Ovary (tissue), 9 donors: ENCODE measurements around the gene MYDGF. TPM values are rescaled to one million over a fixed set of nuclear protein-coding genes. Genes with fewer than 3 reads are reported as not detected.

Source experiments
- DNase-seq, 5 donors: peaks; one replicate each; pipeline ENCODE4 v3.0.0-alpha.2; 2019 to 2020
- H3K27ac ChIP-seq, 2 donors: fragments of 200-600 bp; one replicate each; pipeline versions ENCODE4 v1.5.1 to v1.8.0; 2019 to 2022
- H3K27me3 ChIP-seq: fragments of 200-600 bp; one replicate; pipeline ENCODE4 v1.8.0; 2022
- H3K36me3 ChIP-seq: fragments of 200-600 bp; sonication (generic); one replicate; pipeline ENCODE4 v1.5.1; 2019
- H3K4me1 ChIP-seq: one replicate; pipeline ENCODE4 v1.8.1; 2013; ENCODE audit warnings: mild to moderate bottlenecking, moderate library complexity; ENCODE audit not compliant: insufficient read depth
- H3K4me3 ChIP-seq: fragments of 200-600 bp; sonication (generic); one replicate; pipeline ENCODE4 v1.5.1; 2017
- H3K9me3 ChIP-seq, 2 donors: fragments of 200-600 bp in 1 of 2; sonication (generic) in 1 of 2; one replicate each; pipeline versions ENCODE4 v1.5.1 to v1.8.1; 2013 to 2019; ENCODE audit warnings: mild to moderate bottlenecking in 1 of 2, moderate library complexity in 1 of 2
- EP300 ChIP-seq: sonication (generic); formaldehyde crosslinking; IDR thresholded peaks from one replicate; pipeline ENCODE4 v1.6.1; 2017; ENCODE audit warnings: antibody characterized with exemption
- POLR2A ChIP-seq: fragments of 450-650 bp; IDR thresholded peaks from one replicate; pipeline ENCODE4 v1.6.1; 2017; ENCODE audit warnings: antibody characterized with exemption, mild to moderate bottlenecking, moderate library complexity
- WGBS, 3 donors: extraction: QIAGEN DNeasy Blood & Tissue Kit in 1 of 3; methylation state at CpG; one replicate each; pipeline versions ENCODE4 v1.1.5 to v1.1.7; 2013 to 2017; 5-methylcytosine and 5-hydroxymethylcytosine counted together
- intact Hi-C, 4 donors: fragments of 100-400 bp; cut with DNase I; formaldehyde crosslinking; loops; one replicate each; pipeline versions ENCODE4 v1.11.0 to v1.15.1; 2022 to 2023
- polyA plus RNA-seq, 2 donors: library from polyadenylated mRNA; stranded (reverse); fragments of 200-250 nt in 1 of 2; fragments of 350-450 nt in 1 of 2; fragmentation: Illumina TruSeq in 1 of 2; extraction: RNeasy Lipid Tissue Mini Kit (QIAGEN cat#74804) in 1 of 2; gene quantifications; one replicate each; pipeline ENCODE4 v1.2.3, GENCODE V29; 2013 to 2014
- total RNA-seq, 7 donors: library from RNA; depleted of rRNA in 2 of 7; stranded (reverse); fragments of >200 nt in 2 of 7; fragmentation: NEBNext Ultra II Directional in 3 of 7; extraction: Animal tissue kit (Norgen Biotek cat#: 25700) in 3 of 7; gene quantifications; one replicate each; pipeline versions ENCODE4 v1.1.0 to v1.2.4, GENCODE V29; 2016 to 2023
- TF ChIP-seq, protein P1 (sequence below), 3 donors: fragments of 450-650 bp in 2 of 3; fragments of 200-600 bp in 1 of 3; IDR thresholded peaks; one replicate each; pipeline versions ENCODE4 v1.5.1 to v1.8.0; 2016 to 2022; ENCODE audit warnings: antibody characterized with exemption in 3 of 3, mild to moderate bottlenecking in 1 of 3
- donor health status: DM: no; HTN: no; CAD: no; lungs with moderate emphysema.
- donor health status: DM: no; HTN: no; CAD: no.
- donor health status: Bipolar disorder and iron deficiency.
- donor health status: DM: yes; HTN: yes; CAD: no.
- donor health status: DM: no; HTN: no; CAD: no.
- donor health status: DM: yes; HTN: yes; CAD: no.

Gene MYDGF
- total and polyA plus RNA-seq, 9 donors = 28.6 to 85.4 (median 59.4) TPM

DNA sequence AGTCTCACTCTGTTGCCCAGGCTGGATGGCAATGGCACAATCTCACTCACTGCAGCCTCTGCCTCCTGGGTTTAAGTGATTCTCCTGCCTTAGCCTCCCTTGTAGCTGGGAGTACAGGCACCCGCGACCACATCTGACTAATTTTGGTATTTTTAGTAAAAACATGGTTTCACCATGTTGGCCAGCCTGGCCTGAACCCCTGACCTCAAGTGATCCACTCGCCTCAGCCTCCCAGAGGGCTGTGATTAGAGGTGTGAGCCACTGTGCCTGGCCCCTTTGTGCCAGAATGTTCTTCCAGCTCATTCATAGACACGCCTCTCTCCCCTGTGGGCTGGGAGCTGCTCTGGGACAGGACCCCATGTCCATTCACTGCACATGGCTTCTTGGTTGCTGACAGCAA lies 9.1 kb downstream of the MYDGF start:
- Histone ChIP-seq H3K27ac (no peak overlapping the region), H3K9me3 (peaks cover 0 to 7% of the 10 kb centered on the region in 2 donors), H3K36me3 (peaks cover 2% of the 10 kb centered on the region), H3K4me1 (no peaks in the 10 kb centered on the region), H3K27me3 (no peaks in the 10 kb centered on the region), H3K4me3 (no peak overlapping the region)
- no peak for TF ChIP-seq POLR2A
- TF ChIP-seq, protein P1, sequence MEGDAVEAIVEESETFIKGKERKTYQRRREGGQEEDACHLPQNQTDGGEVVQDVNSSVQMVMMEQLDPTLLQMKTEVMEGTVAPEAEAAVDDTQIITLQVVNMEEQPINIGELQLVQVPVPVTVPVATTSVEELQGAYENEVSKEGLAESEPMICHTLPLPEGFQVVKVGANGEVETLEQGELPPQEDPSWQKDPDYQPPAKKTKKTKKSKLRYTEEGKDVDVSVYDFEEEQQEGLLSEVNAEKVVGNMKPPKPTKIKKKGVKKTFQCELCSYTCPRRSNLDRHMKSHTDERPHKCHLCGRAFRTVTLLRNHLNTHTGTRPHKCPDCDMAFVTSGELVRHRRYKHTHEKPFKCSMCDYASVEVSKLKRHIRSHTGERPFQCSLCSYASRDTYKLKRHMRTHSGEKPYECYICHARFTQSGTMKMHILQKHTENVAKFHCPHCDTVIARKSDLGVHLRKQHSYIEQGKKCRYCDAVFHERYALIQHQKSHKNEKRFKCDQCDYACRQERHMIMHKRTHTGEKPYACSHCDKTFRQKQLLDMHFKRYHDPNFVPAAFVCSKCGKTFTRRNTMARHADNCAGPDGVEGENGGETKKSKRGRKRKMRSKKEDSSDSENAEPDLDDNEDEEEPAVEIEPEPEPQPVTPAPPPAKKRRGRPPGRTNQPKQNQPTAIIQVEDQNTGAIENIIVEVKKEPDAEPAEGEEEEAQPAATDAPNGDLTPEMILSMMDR (IDR thresholded peaks at IDR 0.05) = no peak
- TF ChIP-seq EP300 = no peak
- 83 to 94% (median 94%) methylated on average over 4 of the region's 4 CpGs for WGBS, 3 donors
- DNase-seq = no peak
- intact Hi-C loops = no loop called here

DNA sequence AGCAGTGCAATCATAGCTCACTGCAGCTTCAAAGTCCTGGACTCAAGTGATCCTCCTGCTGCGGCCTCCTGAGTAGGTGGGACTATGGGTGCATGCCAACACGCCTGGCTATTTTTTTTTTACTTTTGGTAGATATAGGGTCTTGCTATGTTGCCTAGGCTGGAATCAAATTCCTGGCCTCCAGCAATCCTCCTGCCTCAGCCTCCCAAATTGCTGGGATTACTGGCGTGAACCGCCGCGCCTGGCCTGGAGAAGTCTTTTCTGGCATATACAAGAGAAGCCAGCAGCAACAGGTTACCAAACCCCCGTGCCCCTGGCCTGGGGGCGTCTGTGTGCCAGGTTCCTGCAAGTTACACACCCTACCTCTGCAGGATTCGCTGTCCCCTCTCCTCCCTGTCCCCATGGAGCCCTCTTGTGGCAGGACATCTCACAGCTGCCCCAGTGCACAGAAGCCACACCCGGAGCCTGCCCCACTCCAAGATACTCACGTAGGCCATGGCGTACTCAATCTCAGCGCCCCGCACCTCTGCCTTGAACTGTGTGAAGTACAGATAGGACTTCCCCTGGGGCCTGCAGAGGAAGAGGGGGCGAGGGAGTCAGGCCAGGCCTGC lies 9.9 kb downstream of the MYDGF start:
- no peaks in the 10 kb centered on the region for H3K4me1 ChIP-seq
- peaks cover 2% of the 10 kb centered on the region for H3K36me3 ChIP-seq
- intact Hi-C loops = no loop called here
- WGBS, 3 donors = 91 to 93% (median 93%) methylated on average over 15 of the region's 15 CpGs
- TF ChIP-seq POLR2A (no peak), EP300 (no peak)
- TF ChIP-seq, protein P1 (IDR thresholded peaks at IDR 0.05) = no peak
- peaks cover 0 to 7% of the 10 kb centered on the region in 2 donors for H3K9me3 ChIP-seq
- no peak overlapping the region for H3K4me3 ChIP-seq
- H3K27ac ChIP-seq = no peak overlapping the region
- no peak for DNase-seq
- H3K27me3 ChIP-seq = no peaks in the 10 kb centered on the region

DNA sequence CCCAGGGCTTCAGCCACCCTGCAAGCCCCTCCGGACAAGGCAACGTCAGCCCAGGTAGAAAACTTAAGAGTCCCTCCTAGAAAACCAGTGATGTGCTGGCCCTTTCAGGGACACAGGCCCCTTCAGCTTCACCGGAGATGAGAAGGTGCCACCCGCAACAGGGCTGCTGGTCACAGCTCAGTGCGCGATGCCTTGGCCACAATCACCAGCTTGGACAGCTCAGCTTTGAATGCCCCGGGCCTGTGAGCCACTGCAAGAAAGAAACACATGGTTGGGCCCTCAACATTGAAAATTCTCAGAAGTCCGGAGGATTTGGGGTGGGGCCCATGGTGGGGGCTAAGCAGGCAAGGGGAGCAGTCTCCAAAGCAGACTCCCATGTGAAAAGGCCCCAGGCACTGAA lies 12.3 kb downstream of the MYDGF start:
- DNase-seq = no peak
- Histone ChIP-seq H3K27me3 (no peaks in the 10 kb centered on the region), H3K36me3 (peaks cover 2% of the 10 kb centered on the region), H3K9me3 (peaks cover 0 to 7% of the 10 kb centered on the region in 2 donors), H3K4me3 (no peak overlapping the region), H3K4me1 (no peaks in the 10 kb centered on the region), H3K27ac (no peak overlapping the region)
- 95 to 99% (median 95%) methylated on average over 8 of the region's 8 CpGs for WGBS, 3 donors
- intact Hi-C loops = no loop called here
- TF ChIP-seq POLR2A = no peak
- TF ChIP-seq, protein P1 (IDR thresholded peaks at IDR 0.05) = no peak
- no peak for TF ChIP-seq EP300

- Histone ChIP-seq H3K4me3 (no peak overlapping the region), H3K9me3 (peaks cover 0 to 7% of the 10 kb centered on the region in 2 donors), H3K27ac (no peak overlapping the region), H3K4me1 (no peaks in the 10 kb centered on the region), H3K27me3 (no peaks in the 10 kb centered on the region), H3K36me3 (peaks cover 2% of the 10 kb centered on the region)
- intact Hi-C loops = no loop called here
- WGBS, 3 donors = 54 to 70% (median 61%) methylated on average over 14 of the region's 14 CpGs
- DNase-seq = no peak
- TF ChIP-seq POLR2A (no peak), EP300 (no peak)
- TF ChIP-seq, protein P1 (IDR thresholded peaks at IDR 0.05) = no peak
These were observed 12.9 kb downstream of the MYDGF start for GRCh38 chr19:4657262-4657661.
